HG03095 (cell line): ENCODE data around the gene DHX15.
"Not testable (repeated sequence)": the region's sequence is repeated elsewhere in the genome, so short reads cannot be mapped to it uniquely, and the experiment has no call there.

Source experiments
- ATAC-seq: cut with Tn5 transposase; IDR thresholded peaks from one replicate; pipeline ENCODE4 v1.9.1; 2021; ENCODE audit warnings: moderate library complexity; ENCODE audit not compliant: unreplicated experiment

DHX15 gene

DNA sequence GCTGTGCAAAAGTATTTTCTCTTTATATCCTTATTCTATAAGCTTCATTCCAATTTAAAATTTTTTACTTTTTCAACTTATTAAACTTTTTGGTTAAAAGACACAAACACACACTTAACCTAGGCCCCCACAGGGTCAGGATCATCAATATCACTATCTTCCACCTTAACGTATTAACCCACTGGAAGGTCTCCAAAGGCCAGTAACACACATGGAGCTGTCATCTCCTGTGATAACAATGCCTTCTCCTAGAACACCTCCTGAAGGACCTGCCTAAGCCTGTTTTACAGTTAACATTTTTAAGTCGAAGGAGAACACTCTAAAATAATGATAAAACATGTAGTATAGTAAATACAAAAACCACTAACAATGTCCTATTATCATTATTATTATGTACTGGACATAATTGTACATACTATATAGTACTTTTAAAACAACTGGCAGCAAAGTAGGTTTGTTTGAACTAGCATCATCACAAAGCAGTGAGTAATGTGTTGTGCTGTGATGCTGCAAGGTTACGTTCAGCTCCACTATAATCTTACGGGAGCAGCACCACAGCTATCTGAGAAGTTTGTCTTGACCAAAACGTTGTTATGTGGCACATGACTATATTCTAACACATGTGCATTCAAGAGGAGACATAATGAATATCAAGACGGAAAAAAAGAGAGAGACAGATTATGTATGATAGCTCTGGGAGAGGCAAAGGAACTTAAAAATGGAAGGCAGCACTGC, 33.7 kb downstream of the DHX15 start:
- no peak for ATAC-seq

DNA sequence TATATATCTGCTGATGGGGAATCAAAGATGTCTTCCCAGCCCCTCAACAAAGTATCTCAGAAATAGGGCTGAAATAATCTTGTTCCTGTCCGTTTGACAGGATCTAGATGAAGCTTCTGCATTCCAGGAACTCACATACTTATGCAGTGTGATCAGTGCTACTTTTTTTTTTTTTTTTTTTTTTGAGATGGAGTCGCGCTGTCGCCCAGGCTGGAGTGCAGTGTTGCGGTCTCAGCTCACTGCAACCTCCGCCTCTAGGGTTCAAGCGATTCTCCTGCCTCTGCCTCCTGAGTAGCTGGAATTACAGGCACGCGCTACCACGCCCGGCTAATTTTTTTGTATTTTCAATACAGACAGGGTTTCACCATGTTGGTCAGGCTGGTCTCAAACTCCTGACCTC, 36.4 kb downstream of the DHX15 start:
- ATAC-seq = no peak

- ATAC-seq = no peak
Measured at GRCh38 chr4:24544208-24544988, 40.0 kb downstream of the DHX15 start.

DNA sequence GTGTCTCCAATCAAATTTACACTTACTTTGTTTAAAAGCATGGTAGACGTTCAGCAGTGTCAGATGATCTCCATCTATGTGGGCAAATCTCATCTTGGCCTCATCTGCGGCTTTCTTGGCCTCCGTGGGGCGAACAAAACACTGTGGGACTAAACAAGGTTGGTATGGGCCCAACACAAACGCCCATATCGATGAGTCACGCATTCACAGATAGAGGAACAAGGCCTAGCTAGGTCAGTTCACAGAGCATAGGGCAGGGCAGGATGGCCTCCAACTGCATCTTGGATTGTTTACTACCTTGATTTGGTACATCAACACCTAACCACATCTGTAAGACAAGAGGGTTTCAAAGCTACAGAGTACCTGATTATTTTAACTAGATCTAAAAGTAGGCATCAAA, 47.3 kb downstream of the DHX15 start:
- ATAC-seq = no peak

DNA sequence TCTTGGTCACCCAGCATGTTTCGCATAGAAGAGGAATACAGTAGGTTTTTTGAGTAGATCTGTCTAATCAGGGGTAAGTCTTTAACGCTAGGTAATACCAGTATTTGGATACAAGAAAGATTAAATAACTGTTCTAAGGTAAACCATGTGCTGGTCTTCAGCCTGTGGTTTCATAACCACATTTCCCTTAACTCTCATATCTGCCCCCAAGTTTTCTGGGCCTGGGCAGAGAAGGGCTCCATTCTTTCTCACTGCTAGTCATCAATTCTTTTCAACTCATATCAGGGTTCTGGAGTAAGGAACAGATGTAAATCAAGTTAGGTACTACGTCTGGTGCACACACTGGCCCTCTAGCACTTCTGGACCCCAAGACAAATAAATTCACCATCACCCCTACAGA, 49.0 kb downstream of the DHX15 start:
- ATAC-seq = no peak

- no peak for ATAC-seq
Measured at GRCh38 chr4:24533364-24533763, 51.0 kb downstream of the DHX15 start.

GRCh38 chr4:24529555-24529954, 54.8 kb downstream of the DHX15 start:
- no peak for ATAC-seq

- no peak for ATAC-seq
Measured at GRCh38 chr4:24527371-24527770, 57.0 kb downstream of the DHX15 start.

DNA sequence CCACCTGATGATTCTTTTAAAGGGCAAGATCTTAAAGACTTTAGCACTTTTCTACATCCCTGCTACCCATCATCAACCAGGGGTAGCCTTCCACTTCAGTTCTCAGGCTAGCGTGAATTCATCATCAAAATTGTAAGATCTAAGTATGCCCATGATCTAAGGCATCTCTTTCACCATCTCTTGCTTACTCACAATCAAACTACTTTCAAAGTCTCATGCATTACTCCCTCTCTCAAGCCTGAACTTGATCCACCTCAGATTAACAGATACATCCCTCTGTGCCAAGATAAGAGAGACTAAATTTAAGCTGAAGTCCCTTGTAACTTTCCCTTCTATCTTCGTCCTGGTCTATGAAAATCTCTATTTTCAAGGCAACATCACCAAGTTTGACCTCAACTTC, 62.8 kb downstream of the DHX15 start:
- ATAC-seq = no peak

DNA sequence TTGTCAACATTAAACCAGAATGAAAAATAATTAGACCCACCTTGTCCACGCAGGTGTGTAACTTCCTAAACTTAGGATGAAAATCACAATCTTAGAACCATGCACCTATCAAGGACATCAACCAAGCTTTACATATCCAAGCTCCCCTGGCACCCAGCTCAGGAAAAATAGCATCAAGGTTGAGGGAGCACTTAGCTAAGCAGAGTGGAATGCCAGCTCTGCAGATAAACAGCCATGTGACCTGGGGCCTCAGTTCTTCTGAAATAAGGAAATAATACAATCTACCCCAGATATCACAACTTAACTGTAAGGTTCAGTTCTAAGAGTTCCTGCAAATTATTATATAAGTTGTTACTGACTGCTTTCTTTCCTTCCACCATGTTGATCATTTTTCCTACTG, 64.7 kb downstream of the DHX15 start:
- no peak for ATAC-seq

DNA sequence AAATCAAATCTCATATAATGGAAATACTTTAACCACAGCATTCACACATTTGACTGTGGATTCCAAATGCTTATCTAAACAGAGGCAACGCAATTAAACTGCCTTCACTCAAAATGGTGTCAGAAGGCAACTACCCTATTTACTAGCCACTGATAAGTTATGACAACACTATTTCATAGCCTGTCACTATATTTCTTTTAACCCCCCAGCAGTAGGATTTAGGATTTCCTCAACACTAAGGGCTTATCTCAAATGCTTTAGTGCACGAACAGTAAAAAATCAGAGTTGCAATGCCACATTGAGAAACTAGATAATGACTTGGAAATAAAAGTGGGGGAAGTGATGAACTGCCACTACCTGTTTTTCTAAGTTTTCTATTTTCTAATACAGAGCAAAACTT, 66.7 kb downstream of the DHX15 start:
- no peak for ATAC-seq

GRCh38 chr4:24516926-24517325, 67.4 kb downstream of the DHX15 start:
- no peak for ATAC-seq

GRCh38 chr4:24515698-24516097, 68.7 kb downstream of the DHX15 start:
- no peak for ATAC-seq

DNA sequence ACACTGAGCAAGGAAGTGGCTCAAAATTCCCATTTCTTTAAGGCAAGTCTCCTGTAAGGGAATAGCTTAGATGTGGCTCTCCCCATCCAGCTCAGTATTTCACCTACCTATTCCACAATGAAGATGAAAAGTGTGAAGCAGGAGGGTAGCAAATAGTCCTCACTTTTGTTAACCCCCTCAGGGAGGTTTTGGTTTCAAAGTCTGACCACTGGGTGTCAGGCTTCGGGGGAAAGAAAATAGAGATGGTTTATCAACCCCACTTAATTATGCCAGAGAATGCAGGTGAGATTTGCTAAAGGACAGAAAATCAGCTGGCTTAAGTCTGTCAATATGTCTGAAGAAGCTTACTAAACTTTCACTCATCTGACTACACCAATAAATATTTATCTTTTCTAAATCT, 69.5 kb downstream of the DHX15 start:
- no peak for ATAC-seq

DNA sequence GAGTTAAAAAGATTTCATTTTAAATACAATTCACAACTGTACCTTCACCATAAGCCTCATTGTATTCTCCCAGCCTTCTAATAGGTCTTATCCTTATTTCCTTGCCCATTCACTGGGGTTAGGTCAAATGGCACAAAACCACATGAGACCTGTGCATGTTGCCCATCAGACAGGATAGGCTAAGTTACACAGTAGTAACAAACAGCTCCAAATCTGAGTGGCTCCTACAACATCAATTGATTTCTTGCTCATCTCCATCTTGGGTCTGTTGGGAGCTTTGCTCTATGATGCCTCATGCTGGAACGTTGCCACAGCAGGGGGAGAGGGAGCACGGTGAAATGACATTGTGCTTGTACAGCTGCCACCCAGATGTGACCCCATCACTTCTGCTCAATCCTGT, 70.6 kb downstream of the DHX15 start:
- no peak for ATAC-seq

- no peak for ATAC-seq
Measured at GRCh38 chr4:24511371-24512063, 72.8 kb downstream of the DHX15 start.

GRCh38 chr4:24510091-24510490, 74.3 kb downstream of the DHX15 start:
- no peak for ATAC-seq

DNA sequence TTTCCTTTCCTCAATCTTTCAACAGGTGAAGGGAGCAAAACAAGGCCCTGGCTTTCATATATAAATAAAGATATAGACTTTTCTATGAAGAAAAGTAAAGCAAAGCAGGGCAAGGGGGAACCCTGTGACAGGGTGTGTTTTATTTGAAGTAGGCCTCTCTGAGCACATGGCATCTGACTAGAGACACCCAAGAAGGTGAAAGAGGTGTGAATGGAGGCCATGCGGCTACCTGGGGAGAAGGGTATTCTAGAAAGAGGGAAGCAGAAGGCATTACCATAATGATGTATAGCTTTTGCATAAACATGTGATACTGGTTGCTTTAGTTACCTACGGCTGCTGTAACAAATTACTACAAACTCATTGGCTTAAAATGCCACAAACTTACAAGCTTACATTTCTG, 75.8 kb downstream of the DHX15 start:
- ATAC-seq = no peak

- no peak for ATAC-seq
Measured at GRCh38 chr4:24507439-24507838, 76.9 kb downstream of the DHX15 start.

DNA sequence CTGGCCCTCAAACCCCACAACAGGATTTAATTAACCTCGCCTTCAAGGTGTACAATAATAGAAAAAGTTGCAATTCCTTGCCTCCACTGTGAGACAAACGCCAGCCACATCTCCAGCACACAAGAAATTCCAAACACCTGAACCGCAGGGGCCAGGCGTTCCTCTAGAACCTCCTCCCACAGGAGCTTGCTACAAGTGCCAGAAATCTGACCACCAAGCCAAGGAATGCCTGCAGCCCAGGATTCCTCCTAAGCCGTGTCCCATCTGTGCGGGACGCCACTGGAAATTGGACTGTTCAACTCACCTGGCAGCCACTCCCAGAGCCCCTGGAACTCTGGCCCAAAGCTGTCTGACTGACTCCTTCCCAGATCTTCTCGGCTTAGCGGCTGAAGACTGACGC, 81.3 kb downstream of the DHX15 start:
- not testable (repeated sequence) for ATAC-seq

DNA sequence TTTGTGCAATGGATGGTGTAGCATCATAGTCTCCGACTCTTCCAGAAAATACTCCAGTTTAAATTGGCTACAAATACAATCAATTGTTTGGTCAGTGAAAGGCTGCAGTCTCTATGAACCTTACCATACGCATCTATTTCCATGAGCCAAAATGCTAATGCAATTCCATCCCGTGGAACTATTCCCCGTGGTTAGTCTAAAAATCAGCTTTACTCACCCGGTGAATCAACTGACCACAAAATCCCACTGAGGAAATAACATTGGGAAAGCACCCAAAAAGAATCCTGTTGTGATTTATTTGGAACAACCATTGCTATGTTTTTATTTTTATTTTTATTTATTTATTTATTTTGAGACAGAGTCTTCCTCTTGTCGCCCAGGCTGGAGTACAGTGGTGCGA, 87.1 kb downstream of the DHX15 start:
- ATAC-seq = no peak

GRCh38 chr4:24496597-24496996, 87.8 kb downstream of the DHX15 start:
- ATAC-seq = no peak
